HCT116 (cell line): Measurements from ENCODE around the gene CPN2. TPM values are rescaled to one million over a fixed set of nuclear protein-coding genes. Genes with fewer than 3 reads are reported as not detected.

Experiments used
- ATAC-seq: fragments of 200-7000 bp; cut with Tn5 transposase; 2 replicates; pipeline ENCODE4 v1.9.1; 2020; ENCODE audit warnings: mild to moderate bottlenecking, moderate library complexity
- BruUV-seq: library from RNA; stranded (reverse); fragments of 400-500 nt; replicated peaks from 2 replicates; lab custom pipeline; 2021; lab: Mats Ljungman, UMichigan
- CTCF ChIA-PET: fragments of 300-600 bp; sonication (Branson Sonifier 250); formaldehyde crosslinking; loops from one replicate; lab custom pipeline; 2021; ENCODE audit warnings: antibody characterized with exemption; lab: Charles Lee
- POLR2A ChIA-PET: fragments of 300-600, 350-600 bp; sonication (Branson Sonifier 250); formaldehyde crosslinking; loops from one replicate; lab custom pipeline; 2021; ENCODE audit warnings: antibody characterized with exemption; lab: Charles Lee
- RAD21 ChIA-PET, 2 experiments: fragments of 300-600 bp; sonication (Branson Sonifier 250); formaldehyde crosslinking; loops; one replicate each; lab custom pipeline; 2023; ENCODE audit warnings: low total read pairs in 2 of 2; ENCODE audit not compliant: uncharacterized antibody in 2 of 2, unreplicated experiment in 2 of 2, low non-redundant PET in 1 of 2; lab: Charles Lee
- DNase-seq: peaks from one replicate; pipeline ENCODE4 v3.0.0-alpha.2; 2010; ENCODE audit warnings: low read depth, low spot score
- H2AFZ ChIP-seq: fragments of 200-600 bp; shearing (Covaris generic), sonication (generic); 2 replicates; pipeline ENCODE4 v1.6.1; 2017; ENCODE audit warnings: low read depth, mixed run types, mixed read lengths, antibody characterized with exemption, low read length; ENCODE audit not compliant: poor library complexity, severe bottlenecking
- H3K27ac ChIP-seq: 2 replicates; pipeline ENCODE4 v1.5.1; 2012; ENCODE audit warnings: low read depth, low read length
- H3K27me3 ChIP-seq: fragments of 200-600 bp; sonication (generic); 2 replicates; pipeline ENCODE4 v1.6.1; 2016; ENCODE audit warnings: mixed run types, low read length, mixed read lengths; ENCODE audit not compliant: insufficient read depth
- H3K36me3 ChIP-seq, 2 experiments: fragments of 200-500 bp in 1 of 2; fragments of 200-600 bp in 1 of 2; sonication (Bioruptor generic) in 1 of 2; sonication (generic) in 1 of 2; 2 replicates each; pipeline versions ENCODE4 v1.5.1 to v1.6.1; 2014 to 2016; ENCODE audit warnings: low read length in 2 of 2, inconsistent platforms in 1 of 2, mixed read lengths in 1 of 2, mixed run types in 1 of 2; ENCODE audit not compliant: insufficient read depth in 2 of 2, control insufficient read depth in 1 of 2
- H3K4me1 ChIP-seq, 2 experiments: fragments of 200-600 bp in 1 of 2; sonication (generic) in 1 of 2; 2 replicates each; pipeline versions ENCODE4 v1.5.1 to v1.6.1; 2012 to 2017; ENCODE audit warnings: low read length in 2 of 2, inconsistent platforms in 1 of 2, mild to moderate bottlenecking in 1 of 2, mixed read lengths in 1 of 2, mixed run types in 1 of 2, moderate library complexity in 1 of 2; ENCODE audit not compliant: insufficient read depth in 2 of 2, control insufficient read depth in 1 of 2
- H3K4me2 ChIP-seq: fragments of 200-600 bp; sonication (generic); 2 replicates; pipeline ENCODE4 v1.6.1; 2017; ENCODE audit warnings: mixed run types, low read length, mixed read lengths
- H3K4me3 ChIP-seq, 2 experiments: fragments of 200-600 bp in 1 of 2; sonication (generic) in 1 of 2; replicated peaks in 1 of 2; 2 replicates each; pipeline ENCODE4 v1.5.1; 2011 to 2016; ENCODE audit warnings: low read length in 2 of 2, control low read depth in 1 of 2, low read depth in 1 of 2, mild to moderate bottlenecking in 1 of 2, mixed read lengths in 1 of 2, mixed run types in 1 of 2
- H3K79me2 ChIP-seq: fragments of 200-600 bp; sonication (generic); 2 replicates; pipeline ENCODE4 v1.6.1; 2017; ENCODE audit warnings: mild to moderate bottlenecking, mixed run types, low read length, moderate library complexity, mixed read lengths; ENCODE audit not compliant: insufficient read depth
- H3K9ac ChIP-seq: fragments of 200-600 bp; sonication (generic); 2 replicates; pipeline ENCODE4 v1.6.1; 2016; ENCODE audit warnings: low read length, mixed read lengths
- H3K9me2 ChIP-seq: fragments of 200-600 bp; sonication (generic), shearing (Covaris generic); 2 replicates; pipeline ENCODE4 v1.6.1; 2017; ENCODE audit warnings: mixed run types, mild to moderate bottlenecking, moderate library complexity; ENCODE audit not compliant: insufficient read depth
- H3K9me3 ChIP-seq, 2 experiments: fragments of 200-500 bp in 1 of 2; fragments of 200-600 bp in 1 of 2; sonication (Bioruptor generic) in 1 of 2; sonication (generic) in 1 of 2; 2 replicates each; pipeline ENCODE4 v1.6.1; 2014 to 2017; ENCODE audit warnings: low read length in 2 of 2, mixed read lengths in 2 of 2, inconsistent platforms in 1 of 2, low read depth in 1 of 2, mild to moderate bottlenecking in 1 of 2, mixed run types in 1 of 2, moderate library complexity in 1 of 2; ENCODE audit not compliant: control insufficient read depth in 1 of 2, insufficient read depth in 1 of 2
- H4K20me1 ChIP-seq: fragments of 200-600 bp; sonication (generic), shearing (Covaris generic); 2 replicates; pipeline ENCODE4 v1.6.1; 2017; ENCODE audit warnings: mixed run types, mild to moderate bottlenecking, moderate library complexity; ENCODE audit not compliant: insufficient read depth
- ATF3 ChIP-seq: IDR thresholded peaks from 2 replicates; pipeline ENCODE4 v1.6.1; 2012
- EGR1 ChIP-seq: IDR thresholded peaks from 2 replicates; pipeline ENCODE4 v1.6.1; 2012; ENCODE audit warnings: low read depth
- ELF1 ChIP-seq: IDR thresholded peaks from 2 replicates; pipeline ENCODE4 v1.6.1; 2012; ENCODE audit warnings: low read depth, borderline replicate concordance
- EZH2phosphoT487 ChIP-seq: fragments of 200-600 bp; IDR thresholded peaks from 2 replicates; pipeline ENCODE4 v1.6.1; 2018; ENCODE audit warnings: antibody characterized with exemption, borderline replicate concordance
- MAX ChIP-seq: IDR thresholded peaks from 2 replicates; pipeline ENCODE4 v1.6.1; 2012
- SIN3A ChIP-seq: IDR thresholded peaks from 2 replicates; pipeline ENCODE4 v1.6.1; 2012; ENCODE audit warnings: low read depth
- YY1 ChIP-seq: IDR thresholded peaks from 2 replicates; pipeline ENCODE4 v1.6.1; 2011; ENCODE audit warnings: low read length, low read depth, moderate library complexity, mild to moderate bottlenecking; ENCODE audit not compliant: insufficient replicate concordance; ENCODE audit errors: extremely low read depth
- intact Hi-C: fragments of 100-400 bp; cut with micrococcal nuclease; formaldehyde crosslinking; loops from 2 replicates; pipeline ENCODE4 v1.10.0; 2022
- total RNA-seq: library from RNA; stranded (reverse); gene quantifications from one replicate; pipeline ENCODE4 v1.2.1, GENCODE V29; 2021; ENCODE audit not compliant: unreplicated experiment

CPN2 gene
- total RNA-seq, 1 experiment from 2014 or later = not detected

- no peak for DNase-seq
- H3K9ac ChIP-seq = no peak overlapping the region
- ChIA-PET POLR2A (no interaction called here), RAD21 (no interaction called here), CTCF (no interaction called here)
- H3K9me2 ChIP-seq = no peaks in the 10 kb centered on the region
- no peak overlapping the region for H3K4me2 ChIP-seq
- no peak overlapping the region for H3K27ac ChIP-seq
- H3K79me2 ChIP-seq = no peaks in the 10 kb centered on the region
- no peaks in the 10 kb centered on the region for H4K20me1 ChIP-seq
- H2AFZ ChIP-seq = no peak overlapping the region
- no TSS peak for BruUV-seq
- no peak for ATAC-seq
- TF ChIP-seq ATF3 = no peak
- no peak for TF ChIP-seq MAX
- peaks cover 8 to 14% of the 10 kb centered on the region in 2 experiments for H3K4me1 ChIP-seq
- H3K36me3 ChIP-seq = no peaks in the 10 kb centered on the region
- H3K9me3 ChIP-seq = no peaks in the 10 kb centered on the region
- H3K4me3 ChIP-seq = no peak overlapping the region
- intact Hi-C loops = no loop called here
- peaks cover 4% of the 10 kb centered on the region; the same call in 1 of the 2 replicates for H3K27me3 ChIP-seq
These were observed 1.6 kb upstream of the CPN2 start for GRCh38 chr3:194352667-194353246.

GRCh38 chr3:194351952-194352536 lies 916 bp upstream of the CPN2 start:
- no TSS peak for BruUV-seq
- no peak overlapping the region for H3K27ac ChIP-seq
- no peaks in the 10 kb centered on the region for H4K20me1 ChIP-seq
- H3K9me2 ChIP-seq = no peaks in the 10 kb centered on the region
- H3K79me2 ChIP-seq = no peaks in the 10 kb centered on the region
- DNase-seq = no peak
- no peak overlapping the region for H3K9ac ChIP-seq
- intact Hi-C loops = no loop called here
- H3K4me2 ChIP-seq = no peak overlapping the region
- no peak for ATAC-seq
- RAD21 ChIA-PET = no interaction called here
- H3K9me3 ChIP-seq = no peaks in the 10 kb centered on the region
- TF ChIP-seq ELF1 (no peak), YY1 (no peak), SIN3A (no peak), EZH2phosphoT487 (no peak), EGR1 (no peak)
- H3K4me3 ChIP-seq = no peak overlapping the region
- no peaks in the 10 kb centered on the region for H3K27me3 ChIP-seq
- H2AFZ ChIP-seq = no peak overlapping the region
- CTCF ChIA-PET = no interaction called here
- H3K4me1 ChIP-seq = peaks cover 8 to 14% of the 10 kb centered on the region in 2 experiments
- no peaks in the 10 kb centered on the region for H3K36me3 ChIP-seq
- POLR2A ChIA-PET = no interaction called here
